ENCODE data around the gene RAB21.

RAB21 gene, protein sequence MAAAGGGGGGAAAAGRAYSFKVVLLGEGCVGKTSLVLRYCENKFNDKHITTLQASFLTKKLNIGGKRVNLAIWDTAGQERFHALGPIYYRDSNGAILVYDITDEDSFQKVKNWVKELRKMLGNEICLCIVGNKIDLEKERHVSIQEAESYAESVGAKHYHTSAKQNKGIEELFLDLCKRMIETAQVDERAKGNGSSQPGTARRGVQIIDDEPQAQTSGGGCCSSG

DNA sequence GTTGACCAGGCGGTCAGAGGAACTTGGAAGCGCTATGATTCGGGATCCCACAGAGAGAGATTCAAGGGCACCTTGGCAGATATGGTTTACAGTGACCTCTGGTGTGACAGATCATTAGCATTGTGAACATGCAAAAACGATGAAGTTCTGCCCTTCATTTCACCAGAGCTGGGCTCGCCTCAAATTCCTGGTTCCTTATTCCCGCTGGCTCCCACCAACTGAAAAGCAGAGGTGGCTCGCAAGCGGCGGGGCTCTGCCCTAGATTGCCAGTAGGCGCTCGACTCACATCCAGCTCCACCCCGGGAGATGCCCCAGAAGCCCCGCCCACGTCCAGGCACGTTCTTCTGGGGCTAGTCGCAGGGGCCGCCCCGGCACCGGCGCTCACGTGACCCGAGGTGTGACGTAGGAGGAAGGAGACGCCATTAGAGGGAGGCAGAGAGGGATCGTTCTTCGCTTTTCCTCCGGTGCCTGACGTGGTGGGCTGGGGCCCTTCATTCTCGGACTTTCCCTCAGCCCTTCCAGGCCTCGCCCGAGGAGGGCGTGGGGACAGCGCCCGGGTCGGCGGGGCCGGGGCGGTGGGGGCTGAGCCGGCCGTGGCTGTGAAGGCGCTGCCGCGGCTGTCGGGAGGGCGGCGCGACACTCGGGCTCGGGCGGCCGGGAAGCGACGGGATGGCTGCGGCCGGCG is at the start of gene RAB21:
TSS of gene RAB21 (plus strand) at position 403 of the 685 bp plus-strand sequence. CDS start at position 670, 267 bp downstream.
- peak; percentile 74 to 97 for DNase-seq

DNA sequence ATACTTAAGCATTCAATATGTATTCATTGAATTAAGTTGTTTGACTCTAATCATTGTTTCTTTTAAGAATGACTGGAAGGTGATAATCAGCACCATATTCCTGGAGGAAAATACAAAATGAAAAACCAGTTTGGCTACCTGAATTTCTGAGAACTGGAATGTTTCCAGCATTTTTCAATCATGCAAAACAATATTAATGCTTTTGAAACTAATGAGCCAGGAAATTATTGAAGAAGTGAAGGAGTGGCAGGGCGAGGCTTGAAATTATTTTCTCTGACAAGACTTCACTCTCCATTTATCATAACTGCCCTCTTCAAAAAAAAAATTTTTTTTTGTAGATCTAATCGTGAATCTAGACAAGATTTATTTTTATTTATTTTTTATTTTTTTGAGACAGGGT is 49.7 kb upstream of the RAB21 start:
- no peak for DNase-seq

GRCh38 chr12:71708658-71709057 is 46.0 kb upstream of the RAB21 start:
- DNase-seq = no peak

DNA sequence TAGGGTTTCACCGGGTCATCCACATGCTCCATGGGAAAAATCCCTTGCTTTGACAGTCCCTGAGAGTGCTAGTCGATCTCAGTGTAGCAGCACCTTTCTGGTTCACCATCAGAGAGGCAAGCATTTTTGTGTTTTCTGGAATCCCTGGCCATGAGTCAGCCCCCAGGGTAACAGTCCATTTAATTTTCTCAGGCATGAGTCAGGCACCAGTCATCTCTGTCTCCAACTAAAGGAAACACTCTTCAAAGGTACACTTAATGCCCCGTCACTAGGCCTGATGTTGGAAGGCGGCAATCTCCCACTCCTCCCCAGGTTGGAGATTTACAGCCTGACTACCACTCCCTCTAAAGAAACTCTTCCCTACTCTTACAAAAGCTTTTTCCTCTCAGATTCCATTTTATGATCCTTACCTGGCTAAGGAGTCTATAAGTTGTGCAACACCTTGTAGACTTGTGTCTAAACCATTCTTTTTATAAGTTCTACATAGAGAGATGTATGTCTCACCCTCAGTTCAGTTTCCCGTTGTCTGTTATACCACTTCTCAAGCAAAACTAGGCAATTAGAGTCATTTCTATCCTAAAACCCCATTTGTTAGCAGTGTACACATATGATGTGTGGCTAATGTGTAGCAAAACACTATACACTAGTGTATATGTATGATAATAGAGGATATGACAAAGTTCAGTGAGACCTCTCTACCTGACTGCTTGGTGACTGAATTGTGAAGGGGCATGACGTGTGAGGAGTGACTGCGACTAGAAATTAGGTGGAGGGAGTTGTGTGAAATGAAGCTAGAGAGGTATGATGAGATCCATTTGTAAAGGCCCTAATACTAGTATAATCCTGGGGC is 44.2 kb upstream of the RAB21 start:
- DNase-seq = no peak

DNA sequence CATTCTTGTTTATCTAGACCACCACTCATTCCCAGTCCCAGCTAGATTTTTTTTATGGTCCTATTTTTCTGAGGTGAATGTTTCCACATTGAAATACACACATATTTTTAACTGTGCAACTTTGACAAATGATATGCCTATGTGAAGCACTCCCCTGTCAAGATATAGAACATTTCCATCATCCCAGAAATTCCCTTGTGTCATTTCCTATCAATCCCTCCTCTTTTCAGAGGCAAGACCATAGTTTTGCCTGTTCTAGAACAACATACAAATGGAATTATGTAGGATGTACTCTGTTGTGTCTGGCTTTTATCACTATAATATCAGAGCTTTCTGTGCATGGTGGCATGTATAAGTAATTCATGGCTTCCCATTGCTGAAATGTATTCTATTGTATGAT is 36.1 kb upstream of the RAB21 start:
- no peak for DNase-seq

DNA sequence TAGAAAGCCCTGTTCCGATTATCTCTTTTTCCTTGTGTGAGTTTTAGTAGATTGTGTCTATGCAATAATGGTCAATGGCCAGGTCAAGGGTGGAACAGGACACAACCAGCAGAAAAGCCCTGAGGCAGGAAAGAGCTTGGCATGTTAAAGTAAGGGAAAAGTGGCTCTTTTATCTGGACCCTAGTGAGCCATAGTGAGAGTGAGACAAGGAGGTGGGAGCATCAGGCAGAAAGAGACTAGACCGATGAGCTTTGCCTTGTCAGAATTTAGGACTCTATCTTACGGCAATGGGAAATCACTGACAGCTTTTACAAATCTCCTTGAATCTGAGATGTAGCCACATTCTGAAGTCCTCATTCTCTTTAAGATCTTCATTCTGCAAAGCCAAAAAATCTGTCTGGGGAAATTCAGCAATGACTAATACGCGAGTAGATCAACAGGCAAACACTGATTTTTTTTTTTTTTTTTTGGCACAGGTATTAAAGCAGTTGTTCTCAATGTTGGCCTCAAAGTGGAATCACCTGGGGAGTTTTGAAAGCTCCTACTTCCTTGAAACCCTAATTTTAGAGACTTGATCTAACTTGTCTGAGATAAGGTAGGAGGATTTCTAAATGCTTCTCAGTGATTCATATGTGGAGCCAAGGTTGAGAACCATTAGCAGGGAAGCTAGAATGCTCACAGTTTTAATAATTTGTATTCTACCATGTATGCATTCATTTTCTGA is 34.9 kb upstream of the RAB21 start:
- no peak for DNase-seq

DNA sequence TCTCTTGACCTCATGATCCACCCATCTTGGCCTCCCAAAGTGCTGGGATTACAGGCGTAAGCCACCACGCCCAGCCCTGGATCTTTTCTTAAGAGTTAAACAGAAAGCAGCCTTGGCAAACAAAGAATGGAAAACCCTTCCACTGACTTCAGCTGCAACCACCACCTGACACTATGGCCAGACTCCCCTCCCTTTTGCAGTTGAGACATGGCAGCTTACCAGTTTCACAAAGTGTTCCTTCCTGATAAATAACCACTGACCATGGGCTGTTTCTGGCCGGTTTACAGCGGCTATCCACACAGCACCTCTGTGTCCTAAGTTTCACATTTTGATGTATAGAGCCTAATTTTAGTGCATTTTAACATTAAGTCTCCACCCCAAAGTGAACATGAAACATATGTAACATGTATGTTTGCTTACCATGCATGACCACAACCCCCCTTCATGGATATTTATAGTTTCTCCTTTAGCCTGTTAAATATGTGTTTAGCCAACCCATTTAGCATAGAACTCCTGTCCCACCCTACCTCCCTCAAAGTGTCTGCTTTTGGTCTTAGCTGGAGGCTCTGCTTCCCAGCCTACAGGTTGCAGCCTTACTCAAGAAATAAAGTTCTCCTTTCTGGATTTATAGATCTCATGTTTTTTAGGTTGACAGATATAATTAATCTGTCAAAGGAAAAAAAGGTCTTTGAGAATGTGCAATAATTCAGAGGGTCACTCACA is 32.7 kb upstream of the RAB21 start:
- DNase-seq = no peak

DNA sequence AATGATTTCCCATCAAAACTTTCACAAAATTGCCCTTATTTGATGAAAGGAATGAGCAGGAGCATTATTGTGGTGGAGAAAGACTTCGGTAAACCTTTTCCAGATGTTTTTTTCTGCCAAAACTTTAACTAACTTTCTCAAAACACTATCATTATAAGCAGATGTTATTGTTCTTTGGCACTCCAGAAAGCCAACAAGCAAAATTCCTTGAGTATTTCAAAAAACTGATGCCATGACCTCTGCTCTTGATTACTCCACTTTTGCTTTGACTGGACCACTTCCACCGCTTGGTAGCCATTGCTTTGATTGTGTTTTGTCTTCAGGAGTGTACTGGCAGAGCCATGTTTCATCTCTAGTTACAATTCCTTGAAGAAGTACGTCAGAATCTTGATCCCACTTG is 29.7 kb upstream of the RAB21 start:
- no peak for DNase-seq

DNA sequence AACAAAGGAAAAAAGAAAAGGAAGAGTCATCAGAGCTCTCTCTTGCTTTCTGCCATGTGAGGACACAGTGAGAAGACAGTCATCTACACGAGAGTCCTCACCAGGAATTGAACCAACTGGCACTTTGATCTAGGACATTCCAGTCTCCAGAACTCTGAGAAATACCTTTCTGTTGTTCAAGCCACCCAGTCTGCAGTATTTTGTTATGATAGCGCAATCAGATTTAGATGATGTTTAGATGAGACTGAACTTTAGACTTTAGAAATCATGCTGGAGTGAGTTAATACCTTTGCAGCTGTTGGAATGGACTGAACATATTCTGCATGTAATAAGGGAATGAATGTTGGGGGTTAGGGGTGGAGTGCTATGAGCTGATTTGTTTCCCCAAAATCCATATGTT is 28.1 kb upstream of the RAB21 start:
- DNase-seq = no peak

- no peak for DNase-seq
Measured at GRCh38 chr12:71727958-71728357, 26.7 kb upstream of the RAB21 start.

- DNase-seq = no peak
Measured at GRCh38 chr12:71730936-71731335, 23.7 kb upstream of the RAB21 start.

- peak in 1 of 2 experiments; percentile 3 for DNase-seq
Measured at GRCh38 chr12:71731439-71732356, 23.0 kb upstream of the RAB21 start.

DNA sequence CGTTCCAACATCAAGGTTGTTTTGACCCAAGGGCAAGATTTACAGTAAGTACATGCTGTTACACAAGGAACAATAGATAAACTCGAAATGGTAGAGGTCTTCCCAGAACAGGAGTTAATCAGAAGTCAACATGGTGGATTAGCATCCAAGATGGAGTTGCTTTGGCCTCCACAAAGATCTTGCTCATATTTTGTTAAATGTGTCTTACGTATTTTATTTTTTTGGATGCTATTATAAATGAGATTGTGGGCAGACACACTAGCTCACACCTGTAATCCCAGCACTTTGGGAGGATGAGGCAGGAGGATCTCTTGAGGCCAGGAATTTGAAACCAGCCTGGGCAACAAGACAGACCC is 22.3 kb upstream of the RAB21 start:
- DNase-seq = no peak

DNA sequence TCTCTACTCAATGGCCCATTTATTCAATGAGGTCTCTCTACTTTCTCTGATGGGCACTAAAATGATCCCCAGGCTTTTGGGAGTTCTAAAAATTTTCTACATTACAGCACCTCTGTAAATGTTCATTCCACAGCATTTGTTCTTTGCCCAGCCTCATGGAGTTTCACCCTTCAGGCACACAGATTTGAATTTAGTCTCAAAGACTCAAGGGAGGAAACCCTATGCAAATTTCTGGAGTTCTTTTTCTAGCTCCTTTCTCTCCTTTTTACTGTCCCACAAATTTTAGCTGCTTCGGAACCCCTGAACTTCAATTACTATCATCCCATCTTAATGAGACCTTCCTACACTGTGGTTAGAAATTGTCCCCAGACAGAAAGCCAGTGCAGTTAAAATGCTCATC is 17.5 kb upstream of the RAB21 start:
- no peak for DNase-seq

GRCh38 chr12:71742998-71743397 is 11.7 kb upstream of the RAB21 start:
- DNase-seq = no peak

- no peak for DNase-seq
Measured at GRCh38 chr12:71744522-71745300, 10.0 kb upstream of the RAB21 start.

DNA sequence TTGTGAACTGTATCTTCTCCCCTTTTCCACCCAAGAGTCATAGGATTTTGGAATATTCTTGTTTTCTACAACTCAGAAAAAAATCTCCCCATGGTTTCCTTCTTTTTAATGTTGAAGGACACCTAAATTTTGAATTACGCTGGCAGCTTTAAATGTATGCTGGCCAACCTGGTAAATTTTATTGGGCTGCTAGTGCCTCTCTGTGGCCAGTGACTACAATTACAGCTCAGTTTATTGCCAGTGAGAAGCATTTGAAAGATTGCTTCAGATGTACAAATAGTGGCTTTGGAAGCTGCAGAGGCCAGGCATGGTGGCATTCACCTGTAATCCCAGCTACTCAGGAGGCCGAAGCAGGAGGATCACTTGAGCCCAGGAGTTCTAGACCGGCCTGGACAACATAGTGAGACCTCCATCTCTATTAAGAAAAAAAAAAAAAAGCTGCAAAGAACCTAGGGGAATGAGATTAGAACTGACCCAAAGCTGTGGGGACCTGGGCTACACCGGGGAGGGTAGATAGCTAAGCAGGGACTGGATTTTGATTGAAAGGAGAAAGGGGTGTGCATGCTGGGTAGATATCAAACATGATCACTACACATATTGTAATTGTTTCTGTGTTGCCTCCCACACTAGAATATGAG is 7.6 kb upstream of the RAB21 start:
- peak; percentile 25 to 76 for DNase-seq

GRCh38 chr12:71748081-71748850 is 6.4 kb upstream of the RAB21 start:
- peak in 1 of 2 experiments; percentile 18 for DNase-seq

DNA sequence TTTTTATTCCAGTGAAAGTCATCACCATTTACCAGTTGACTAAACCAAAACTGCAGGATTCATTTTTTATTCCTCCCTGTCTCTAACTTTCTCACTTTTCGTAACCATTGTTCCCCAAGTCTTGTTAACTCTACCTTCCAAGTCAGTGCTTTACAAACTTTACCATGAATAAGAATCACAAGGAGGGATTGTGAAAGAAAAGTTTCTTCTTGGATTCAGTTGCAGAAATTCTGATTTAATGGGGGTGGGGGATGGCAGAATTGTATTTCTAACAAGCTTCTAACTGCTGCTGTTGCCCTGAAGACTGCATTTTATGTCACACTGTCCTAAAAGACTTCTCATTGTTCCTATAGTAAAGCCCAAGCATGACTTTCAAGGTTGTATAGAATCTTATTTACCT is 5.0 kb upstream of the RAB21 start:
- no peak for DNase-seq

Data from NCI-H446 (cell line).